Coronary artery (tissue), 2 donors: ENCODE results near the gene TNFRSF12A.

Experiments
- DNase-seq: peaks from one replicate; pipeline ENCODE4 v3.0.0-alpha.2; 2017; ENCODE audit warnings: low spot score
- H3K27ac ChIP-seq, 2 donors: fragments of 200-600 bp; sonication (generic); one replicate each; pipeline ENCODE4 v1.5.1; 2016 to 2019
- H3K4me3 ChIP-seq: fragments of 200-600 bp; sonication (generic); 2 replicates; pipeline ENCODE4 v1.5.1; 2016; ENCODE audit warnings: mild to moderate bottlenecking, moderate library complexity
- CTCF ChIP-seq: fragments of 200-600 bp; sonication (generic); IDR thresholded peaks from one replicate; pipeline ENCODE4 v1.5.1; 2019; ENCODE audit warnings: antibody characterized with exemption

TNFRSF12A gene

GRCh38 chr16:3027983-3028715, 8.0 kb downstream of the TNFRSF12A start:
- no peak overlapping the region for H3K4me3 ChIP-seq
- no peak for TF ChIP-seq CTCF
- no peak for DNase-seq
- H3K27ac ChIP-seq = no peak overlapping the region

- no peak overlapping the region for H3K27ac ChIP-seq
- H3K4me3 ChIP-seq = no peak overlapping the region
- DNase-seq = no peak
- no peak for TF ChIP-seq CTCF
Measured at GRCh38 chr16:3028716-3029319, 8.7 kb downstream of the TNFRSF12A start.

- Histone ChIP-seq H3K27ac (no peak overlapping the region), H3K4me3 (peak overlapping the region; percentile 55)
- no peak for DNase-seq
- no peak for TF ChIP-seq CTCF
Measured at GRCh38 chr16:3029491-3030221, 9.5 kb downstream of the TNFRSF12A start.

- TF ChIP-seq CTCF = no peak
- Histone ChIP-seq H3K27ac (no peak overlapping the region), H3K4me3 (no peak overlapping the region)
- DNase-seq = no peak
Measured at GRCh38 chr16:3030222-3031212, 10.3 kb downstream of the TNFRSF12A start.

GRCh38 chr16:3032624-3033023, 12.5 kb downstream of the TNFRSF12A start:
- H3K27ac ChIP-seq = no peak overlapping the region
- H3K4me3 ChIP-seq = no peak overlapping the region
- no peak for DNase-seq
- no peak for TF ChIP-seq CTCF

- no peak for DNase-seq
- Histone ChIP-seq H3K4me3 (no peak overlapping the region), H3K27ac (no peak overlapping the region)
- no peak for TF ChIP-seq CTCF
Measured at GRCh38 chr16:3035289-3035971, 15.3 kb downstream of the TNFRSF12A start.
